ENCODE measurements around the gene LYZL1. TPM values are rescaled to one million over a fixed set of nuclear protein-coding genes. Genes with fewer than 3 reads are reported as not detected.
"Not testable (repeated sequence)": the region's sequence is repeated elsewhere in the genome, so short reads cannot be mapped to it uniquely, and the experiment has no call there.

LYZL1 gene
- total RNA-seq, 4 donors from 2014 or later: not detected

DNA sequence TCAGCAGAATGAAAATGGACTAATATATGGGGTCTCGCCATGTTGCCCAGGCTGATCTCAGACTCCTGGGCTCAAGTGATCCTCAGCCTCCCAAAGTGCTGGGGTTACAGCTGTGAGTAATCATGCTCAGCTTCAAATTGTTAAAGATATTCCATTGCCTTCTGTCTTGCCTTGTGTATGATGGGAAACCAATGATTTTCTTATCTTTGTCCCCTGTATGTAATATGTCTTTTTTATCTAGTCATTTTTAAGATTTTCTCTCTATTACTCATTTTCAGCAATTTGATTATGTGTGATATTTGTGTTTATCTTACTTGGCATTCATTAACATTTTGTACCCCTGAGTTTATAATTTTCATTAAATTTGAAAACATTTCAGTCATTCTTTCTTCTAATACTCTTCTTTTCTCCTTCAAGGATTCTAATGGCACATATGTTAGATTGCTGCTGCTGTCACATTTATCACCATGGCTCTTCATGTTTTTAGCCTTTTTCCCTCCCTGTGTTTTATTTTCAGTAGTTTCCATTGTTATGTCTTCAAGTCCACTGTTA lies 12.6 kb downstream of the LYZL1 start:
- peaks cover 5% of the 10 kb centered on the region for H3K27me3 ChIP-seq
- ATAC-seq: no peak
- H3K9me3 ChIP-seq: peaks cover 0 to 48% (median 0%) of the 10 kb centered on the region in 3 donors
- no peaks in the 10 kb centered on the region for H3K36me3 ChIP-seq
- no peak overlapping the region for H3K27ac ChIP-seq
- 100% methylated on average over 1 of the region's 1 CpG for WGBS, 2 donors (ENCODE audit: low coverage in 1 of 2)
- H3K4me1 ChIP-seq: peaks cover 0 to 10% (median 0%) of the 10 kb centered on the region in 3 donors
- no peak for TF ChIP-seq POLR2AphosphoS5 (IDR thresholded peaks at IDR 0.05)
- TF ChIP-seq POLR2A (IDR thresholded peaks at IDR 0.05): no peak
- TF ChIP-seq, protein P1, sequence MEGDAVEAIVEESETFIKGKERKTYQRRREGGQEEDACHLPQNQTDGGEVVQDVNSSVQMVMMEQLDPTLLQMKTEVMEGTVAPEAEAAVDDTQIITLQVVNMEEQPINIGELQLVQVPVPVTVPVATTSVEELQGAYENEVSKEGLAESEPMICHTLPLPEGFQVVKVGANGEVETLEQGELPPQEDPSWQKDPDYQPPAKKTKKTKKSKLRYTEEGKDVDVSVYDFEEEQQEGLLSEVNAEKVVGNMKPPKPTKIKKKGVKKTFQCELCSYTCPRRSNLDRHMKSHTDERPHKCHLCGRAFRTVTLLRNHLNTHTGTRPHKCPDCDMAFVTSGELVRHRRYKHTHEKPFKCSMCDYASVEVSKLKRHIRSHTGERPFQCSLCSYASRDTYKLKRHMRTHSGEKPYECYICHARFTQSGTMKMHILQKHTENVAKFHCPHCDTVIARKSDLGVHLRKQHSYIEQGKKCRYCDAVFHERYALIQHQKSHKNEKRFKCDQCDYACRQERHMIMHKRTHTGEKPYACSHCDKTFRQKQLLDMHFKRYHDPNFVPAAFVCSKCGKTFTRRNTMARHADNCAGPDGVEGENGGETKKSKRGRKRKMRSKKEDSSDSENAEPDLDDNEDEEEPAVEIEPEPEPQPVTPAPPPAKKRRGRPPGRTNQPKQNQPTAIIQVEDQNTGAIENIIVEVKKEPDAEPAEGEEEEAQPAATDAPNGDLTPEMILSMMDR (IDR thresholded peaks at IDR 0.05): no peak
- TF ChIP-seq EP300 (IDR thresholded peaks at IDR 0.05): no peak
- no peak overlapping the region for H3K4me3 ChIP-seq

DNA sequence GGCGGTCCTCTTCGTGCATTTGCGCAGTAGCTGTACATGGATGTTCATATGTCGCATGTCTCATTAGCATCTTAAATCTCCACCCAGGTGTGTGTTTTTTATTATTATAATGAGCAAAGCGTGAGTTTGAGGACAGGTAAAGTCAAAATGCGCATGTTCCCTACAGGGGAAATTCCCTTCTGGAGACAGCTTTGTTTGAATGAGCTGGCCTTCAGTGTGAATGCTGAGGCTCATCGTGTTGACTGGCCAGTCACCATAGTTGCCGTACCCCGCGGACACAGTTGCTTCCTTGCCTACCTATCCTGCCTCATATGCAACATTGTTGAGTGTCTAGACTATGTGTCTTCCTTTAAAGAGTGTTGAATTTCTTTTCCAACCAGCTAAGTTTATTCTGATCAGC lies 13.6 kb downstream of the LYZL1 start:
- Histone ChIP-seq H3K27ac (no peak overlapping the region), H3K27me3 (peaks cover 5% of the 10 kb centered on the region), H3K4me1 (peaks cover 0 to 10% (median 0%) of the 10 kb centered on the region in 3 donors), H3K9me3 (peaks cover 0 to 38% (median 0%) of the 10 kb centered on the region in 3 donors), H3K4me3 (no peak overlapping the region), H3K36me3 (no peaks in the 10 kb centered on the region)
- TF ChIP-seq POLR2A (IDR thresholded peaks at IDR 0.05) (no peak), EP300 (IDR thresholded peaks at IDR 0.05) (no peak), POLR2AphosphoS5 (IDR thresholded peaks at IDR 0.05) (no peak)
- TF ChIP-seq, protein P1 (IDR thresholded peaks at IDR 0.05): no peak
- no peak for ATAC-seq
- WGBS, 2 donors (ENCODE audit: low coverage in 1 of 2): 89 to 94% methylated on average over 8 to 10 of the region's 10 CpGs

DNA sequence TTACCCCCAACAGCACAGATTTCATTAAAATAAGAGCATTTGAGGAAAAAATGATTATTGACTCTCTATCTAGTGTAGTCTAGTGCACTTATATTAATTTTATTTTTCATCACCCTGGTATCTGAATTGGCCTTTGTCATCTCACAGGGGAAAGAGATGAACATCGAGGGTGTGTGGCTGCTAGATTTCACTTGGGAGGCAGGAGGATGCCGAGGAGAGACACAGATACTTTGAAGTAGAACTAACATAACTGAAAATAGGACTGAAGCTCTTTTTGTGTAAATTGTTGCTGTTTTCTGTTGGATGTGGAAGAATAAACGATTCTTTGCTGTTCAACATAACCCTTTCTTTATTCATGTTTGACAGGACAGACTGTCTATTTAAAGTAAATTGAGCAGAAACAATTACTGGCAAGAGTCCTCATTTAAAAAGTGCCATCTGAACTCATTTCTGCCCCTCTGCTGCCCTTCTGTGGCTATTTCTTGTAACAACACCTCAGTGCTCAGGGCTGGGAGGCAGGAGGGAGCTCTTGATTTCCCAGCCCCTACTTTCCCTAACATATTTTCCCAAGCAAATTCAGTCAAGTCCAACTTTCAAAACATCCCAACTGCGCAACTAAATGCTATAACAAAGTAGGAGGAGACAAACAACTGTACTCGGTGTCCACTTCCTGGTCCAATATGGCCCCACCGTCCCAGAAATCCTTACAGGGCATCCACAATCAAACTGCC lies 15.6 kb downstream of the LYZL1 start:
- Histone ChIP-seq H3K4me3 (no peak overlapping the region), H3K36me3 (no peaks in the 10 kb centered on the region), H3K27me3 (peaks cover 5% of the 10 kb centered on the region), H3K4me1 (peaks cover 0 to 10% (median 0%) of the 10 kb centered on the region in 3 donors), H3K9me3 (peaks cover 0 to 19% (median 0%) of the 10 kb centered on the region in 3 donors), H3K27ac (no peak overlapping the region)
- TF ChIP-seq, protein P1 (IDR thresholded peaks at IDR 0.05): peak; percentile 46 to 84 (median 78)
- TF ChIP-seq EP300 (IDR thresholded peaks at IDR 0.05): no peak
- WGBS, 2 donors (ENCODE audit: low coverage in 1 of 2): 6 to 12% methylated on average over 5 of the region's 6 CpGs
- peak; percentile 66 for ATAC-seq

DNA sequence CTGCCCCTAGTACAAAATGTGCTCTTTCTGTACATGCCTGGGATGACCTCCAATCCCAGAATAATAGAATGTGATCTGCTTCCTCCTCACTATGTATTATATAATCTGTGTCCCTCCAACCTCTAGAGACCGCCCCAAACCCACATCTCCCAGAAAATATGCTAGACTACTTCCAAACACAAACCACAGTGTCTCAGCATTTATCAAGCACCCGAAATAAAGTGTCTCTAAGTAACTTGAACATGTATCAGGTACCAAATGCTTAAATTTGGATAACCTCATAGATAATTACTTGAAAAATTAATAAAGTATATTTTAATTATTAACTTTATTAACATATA lies 16.1 kb downstream of the LYZL1 start:
- no peak overlapping the region for H3K27ac ChIP-seq
- TF ChIP-seq, protein P1 (IDR thresholded peaks at IDR 0.05): no peak
- no peak for TF ChIP-seq POLR2A (IDR thresholded peaks at IDR 0.05)
- no peak for TF ChIP-seq POLR2AphosphoS5 (IDR thresholded peaks at IDR 0.05)
- no peak for TF ChIP-seq EP300 (IDR thresholded peaks at IDR 0.05)

DNA sequence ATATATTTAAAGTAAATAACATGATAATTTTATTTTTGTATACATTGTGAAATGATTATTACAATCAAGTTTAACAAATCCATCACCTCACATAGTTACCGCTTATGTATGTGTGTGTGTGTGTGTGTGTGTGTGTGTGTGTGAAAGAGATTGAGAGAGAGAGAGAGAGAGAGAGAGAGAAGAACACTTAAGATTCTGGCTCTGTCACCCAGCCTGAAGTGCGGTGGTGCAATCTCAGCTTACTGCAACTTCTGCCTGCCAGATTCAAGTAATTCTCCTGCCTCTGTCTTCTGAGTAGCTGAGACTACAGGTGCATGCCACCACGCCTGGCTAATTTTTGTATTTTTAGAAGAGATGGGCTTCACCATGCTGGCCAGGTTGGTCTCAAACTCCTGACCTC lies 17.8 kb downstream of the LYZL1 start:
- Histone ChIP-seq H3K9me3 (peaks cover 0 to under 1% (median 0%) of the 10 kb centered on the region in 3 donors), H3K4me1 (peaks cover 0 to 10% (median 0%) of the 10 kb centered on the region in 3 donors), H3K27ac (no peak overlapping the region), H3K4me3 (no peak overlapping the region), H3K27me3 (peaks cover 5% of the 10 kb centered on the region), H3K36me3 (no peaks in the 10 kb centered on the region)
- WGBS, 2 donors (ENCODE audit: low coverage in 1 of 2): 40 to 71% methylated on average over 1 to 3 of the region's 3 CpGs
- no peak for ATAC-seq
- TF ChIP-seq, protein P1 (IDR thresholded peaks at IDR 0.05): no peak
- TF ChIP-seq EP300 (IDR thresholded peaks at IDR 0.05) (no peak), POLR2AphosphoS5 (IDR thresholded peaks at IDR 0.05) (no peak), POLR2A (IDR thresholded peaks at IDR 0.05) (no peak)

More for the DNA sequence above, 16.1 kb downstream of the LYZL1 start:
- peaks cover 0 to 10% (median 0%) of the 10 kb centered on the region in 3 donors for H3K4me1 ChIP-seq
- peaks cover 0 to 14% (median 0%) of the 10 kb centered on the region in 3 donors for H3K9me3 ChIP-seq
- no peak for ATAC-seq
- WGBS, 2 donors (ENCODE audit: low coverage in 1 of 2): 66 to 67% methylated on average over 2 of the region's 2 CpGs
- H3K27me3 ChIP-seq: peaks cover 5% of the 10 kb centered on the region
- H3K36me3 ChIP-seq: no peaks in the 10 kb centered on the region
- no peak overlapping the region for H3K4me3 ChIP-seq

DNA sequence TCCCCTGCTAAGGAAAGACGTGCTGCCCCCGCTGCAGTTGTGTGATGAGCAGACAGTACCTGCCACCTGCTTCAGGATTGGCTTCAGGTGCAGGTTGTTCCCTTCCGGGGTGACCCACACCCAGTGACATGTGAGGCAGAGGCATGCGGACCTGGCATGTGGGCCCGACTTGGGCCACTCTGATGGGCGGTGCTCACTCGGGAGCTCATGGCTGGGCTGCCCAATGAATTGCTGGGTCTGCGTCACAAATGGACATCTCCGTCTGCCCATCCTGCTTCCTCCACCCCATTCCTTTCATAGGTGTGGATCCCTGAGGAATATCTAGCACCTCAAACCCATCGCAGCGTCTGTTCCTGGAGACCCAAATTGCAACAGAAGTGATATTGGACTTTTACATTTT lies 19.3 kb downstream of the LYZL1 start:
- not testable (repeated sequence) for H3K27ac ChIP-seq, H3K4me3 ChIP-seq, H3K9me3 ChIP-seq, H3K27me3 ChIP-seq, H3K36me3 ChIP-seq, H3K4me1 ChIP-seq, ATAC-seq
- 60% methylated on average over 5 of the region's 11 CpGs; no CpG with 5 or more reads in 1 of the 2 donors for WGBS, 2 donors (ENCODE audit: low coverage in 1 of 2)

All from gastroesophageal sphincter (tissue), 4 donors.